HT-29 (cell line): ENCODE data around the gene SRGAP3. TPM values are rescaled to one million over a fixed set of nuclear protein-coding genes. Genes with fewer than 3 reads are reported as not detected.
A peak's percentile ranks its signal among the peaks of the same experiment; 100 is the strongest.

Experiments used
- DNase-seq: peaks from one replicate; pipeline ENCODE4 v3.0.0-alpha.2; 2015; ENCODE audit warnings: low spot score
- total RNA-seq: library from RNA; depleted of rRNA; stranded (reverse); fragments of >200 nt; shearing (Covaris generic); gene quantifications from 2 replicates; pipeline ENCODE4 v1.2.3, GENCODE V29; 2014

SRGAP3 gene
- total RNA-seq, 1 experiment from 2014 or later: 0.20 TPM

GRCh38 chr3:9059489-9060400, 189.7 kb downstream of the SRGAP3 start:
- DNase-seq: no peak

- DNase-seq: no peak
Observed at GRCh38 chr3:9056581-9056980, 192.9 kb downstream of the SRGAP3 start.

GRCh38 chr3:9047452-9048346, 201.7 kb downstream of the SRGAP3 start:
- no peak for DNase-seq

GRCh38 chr3:9045371-9045770, 204.1 kb downstream of the SRGAP3 start:
- DNase-seq: no peak

GRCh38 chr3:9043063-9043462, 206.4 kb downstream of the SRGAP3 start:
- no peak for DNase-seq

DNA sequence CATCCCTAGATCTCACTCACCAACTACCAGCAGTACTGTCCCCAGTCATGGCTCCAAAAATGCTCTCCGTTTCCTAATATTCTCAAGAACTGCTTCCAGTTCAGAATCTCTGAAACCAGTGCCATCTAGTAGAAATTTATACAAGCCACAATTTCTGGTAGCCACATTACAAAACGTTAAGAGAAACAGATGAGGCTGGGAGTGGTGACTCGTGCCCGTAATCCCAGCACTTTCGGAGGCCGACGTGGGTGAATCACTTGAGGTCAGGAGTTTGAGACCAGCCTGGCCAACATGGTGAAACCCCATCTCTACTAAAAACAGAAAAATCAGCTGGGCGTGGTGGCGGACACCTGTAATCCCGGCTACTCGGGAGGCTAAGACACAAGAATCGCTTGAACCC, 207.8 kb downstream of the SRGAP3 start:
- DNase-seq: no peak

DNA sequence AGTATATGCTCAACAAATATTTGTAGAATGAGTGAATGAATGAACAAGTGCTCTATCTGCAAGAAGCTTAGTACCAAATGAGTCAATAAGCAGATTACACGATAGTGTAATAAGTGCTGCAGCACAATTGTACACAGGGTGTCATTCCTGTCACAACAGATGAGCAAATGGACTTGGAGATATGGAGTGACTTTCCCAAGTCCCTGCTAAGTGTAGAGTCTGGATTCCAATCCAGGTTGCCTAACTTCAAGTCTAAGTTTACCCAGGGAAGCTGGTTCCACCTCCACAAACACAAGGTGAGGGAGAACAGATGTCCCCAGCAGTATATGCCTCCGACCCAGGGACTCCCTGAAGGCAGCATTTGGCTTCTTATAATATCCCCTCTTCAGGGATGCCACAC, 208.4 kb downstream of the SRGAP3 start:
- no peak for DNase-seq

- DNase-seq: no peak
Observed at GRCh38 chr3:9037144-9037711, 212.2 kb downstream of the SRGAP3 start.

DNA sequence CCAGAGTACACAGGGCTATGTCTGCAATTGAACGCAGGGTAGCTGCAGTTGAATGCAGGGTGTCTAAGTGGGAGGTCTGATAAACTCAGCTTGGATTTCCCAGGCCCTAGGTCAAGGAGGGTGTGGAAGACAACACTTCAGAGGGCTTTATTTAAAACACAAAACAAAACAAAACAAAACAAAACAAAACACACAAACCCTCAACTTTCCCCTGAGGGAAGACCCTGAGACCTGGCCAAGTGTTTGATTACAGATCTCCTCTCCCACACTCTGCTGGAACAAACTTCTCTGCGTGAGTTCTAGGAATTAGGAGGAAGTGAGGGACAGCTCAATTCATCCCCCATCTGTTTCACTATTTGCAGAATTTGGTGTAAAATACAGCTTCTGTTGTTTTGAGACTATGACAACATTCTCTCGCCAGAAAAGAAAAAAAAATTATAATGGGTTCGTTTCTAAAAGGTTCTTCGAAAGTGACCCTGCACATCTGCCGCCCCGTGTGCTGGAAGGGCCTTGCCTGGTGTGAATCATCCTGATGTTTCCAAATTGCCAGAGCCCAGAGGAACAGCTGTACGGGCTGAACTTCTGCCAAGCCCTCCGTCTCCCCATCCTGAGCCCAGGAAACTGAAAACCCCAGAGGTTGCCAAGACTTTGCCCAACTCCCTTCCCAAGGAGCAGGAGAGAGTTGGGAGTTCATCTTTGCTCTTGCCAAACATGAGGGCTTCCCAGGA, 212.9 kb downstream of the SRGAP3 start:
- no peak for DNase-seq

GRCh38 chr3:9035961-9036360, 213.5 kb downstream of the SRGAP3 start:
- DNase-seq: no peak

GRCh38 chr3:9035473-9035872, 214.0 kb downstream of the SRGAP3 start:
- DNase-seq: no peak

- no peak for DNase-seq
Observed at GRCh38 chr3:9033867-9034266, 215.6 kb downstream of the SRGAP3 start.

GRCh38 chr3:9032231-9032777, 217.1 kb downstream of the SRGAP3 start:
- DNase-seq: no peak

DNA sequence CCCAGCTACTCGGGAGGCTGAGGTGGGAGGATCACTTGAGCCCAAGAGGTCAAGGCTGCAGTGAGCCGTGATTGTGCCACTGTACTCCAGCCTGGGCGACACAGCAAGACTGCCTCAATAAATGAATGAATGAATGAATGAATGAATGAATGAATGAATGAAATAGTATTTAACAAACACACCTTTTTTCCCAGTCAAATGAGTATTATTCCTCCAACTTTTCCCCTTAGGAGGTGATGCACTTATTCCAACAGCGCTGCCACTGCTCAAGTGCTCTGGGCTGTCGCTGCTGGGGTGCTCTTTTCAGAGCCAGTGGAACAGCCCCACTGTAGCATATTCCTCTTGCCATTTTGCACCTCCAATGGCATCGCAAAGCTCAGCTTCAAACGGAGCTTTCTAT, 219.4 kb downstream of the SRGAP3 start:
- DNase-seq: no peak

GRCh38 chr3:9028134-9028533, 221.3 kb downstream of the SRGAP3 start:
- DNase-seq: peak; percentile 21

- no peak for DNase-seq
Observed at GRCh38 chr3:9026320-9027045, 223.0 kb downstream of the SRGAP3 start.

GRCh38 chr3:9024341-9024740, 225.1 kb downstream of the SRGAP3 start:
- no peak for DNase-seq

GRCh38 chr3:9023226-9023590, 226.2 kb downstream of the SRGAP3 start:
- DNase-seq: no peak

- DNase-seq: no peak
Observed at GRCh38 chr3:9022305-9023225, 226.9 kb downstream of the SRGAP3 start.
